Neural cell (in vitro differentiated cells): Measurements from ENCODE around the gene TANGO6. TPM values are rescaled to one million over a fixed set of nuclear protein-coding genes. Genes with fewer than 3 reads are reported as not detected.

Source experiments
- H2AFZ ChIP-seq: fragments of 200-600, 300-800 bp; sonication (generic), shearing (Covaris generic); 2 replicates; pipeline ENCODE4 v1.6.0; 2014; ENCODE audit warnings: low read depth, mild to moderate bottlenecking, antibody characterized with exemption, low read length, moderate library complexity
- H3F3A ChIP-seq: fragments of 200-600 bp; shearing (Covaris generic); 2 replicates; pipeline ENCODE4 v1.6.1; 2016; ENCODE audit warnings: mild to moderate bottlenecking, moderate library complexity, mixed read lengths, antibody characterized with exemption, low read length; ENCODE audit not compliant: insufficient read depth, poor library complexity, severe bottlenecking
- H3K27ac ChIP-seq: fragments of 200-600, 300-800 bp; sonication (generic), shearing (Covaris generic); 2 replicates; pipeline ENCODE4 v1.5.1; 2014; ENCODE audit warnings: mild to moderate bottlenecking, low read length, moderate library complexity
- H3K27me3 ChIP-seq: fragments of 300-800, 200-600 bp; sonication (generic), shearing (Covaris generic); 2 replicates; pipeline ENCODE4 v1.6.0; 2014; ENCODE audit warnings: mild to moderate bottlenecking, low read depth, low read length, moderate library complexity; ENCODE audit not compliant: insufficient read depth
- H3K36me3 ChIP-seq: fragments of 300-800, 200-600 bp; sonication (generic), shearing (Covaris generic); 2 replicates; pipeline ENCODE4 v1.5.1; 2014; ENCODE audit warnings: mild to moderate bottlenecking, antibody characterized with exemption, low read length, moderate library complexity; ENCODE audit not compliant: insufficient read depth
- H3K4me2 ChIP-seq: fragments of 300-800, 200-600 bp; sonication (generic), shearing (Covaris generic); 2 replicates; pipeline ENCODE4 v1.6.0; 2014; ENCODE audit warnings: mild to moderate bottlenecking, low read length
- H3K4me3 ChIP-seq: fragments of 300-800, 200-600 bp; sonication (generic), shearing (Covaris generic); 2 replicates; pipeline ENCODE4 v1.5.1; 2014; ENCODE audit warnings: mild to moderate bottlenecking, low read length, moderate library complexity
- H3K79me2 ChIP-seq: fragments of 200-600 bp; shearing (Covaris generic); replicated peaks from 2 replicates; pipeline ENCODE4 v1.6.0; 2014; ENCODE audit warnings: mild to moderate bottlenecking, low read length, moderate library complexity; ENCODE audit not compliant: insufficient read depth
- H3K9ac ChIP-seq: fragments of 300-800, 200-600 bp; sonication (generic), shearing (Covaris generic); 2 replicates; pipeline ENCODE4 v1.6.1; 2016; ENCODE audit warnings: mild to moderate bottlenecking, low read length, mixed read lengths
- H3K9me2 ChIP-seq: fragments of 200-600 bp; shearing (Covaris generic); 2 replicates; pipeline ENCODE4 v1.6.1; 2016; ENCODE audit warnings: mild to moderate bottlenecking, low read length, mixed read lengths; ENCODE audit not compliant: insufficient read depth
- H3K9me3 ChIP-seq: fragments of 200-600, 300-800 bp; sonication (generic), shearing (Covaris generic); 2 replicates; pipeline ENCODE4 v1.6.1; 2016; ENCODE audit warnings: mild to moderate bottlenecking, mixed run types, low read length, moderate library complexity, mixed read lengths
- H4K20me1 ChIP-seq: fragments of 200-600 bp; shearing (Covaris generic); 2 replicates; pipeline ENCODE4 v1.6.1; 2016; ENCODE audit warnings: mild to moderate bottlenecking, mixed run types; ENCODE audit not compliant: insufficient read depth
- CTCF ChIP-seq: fragments of 450-650 bp; IDR thresholded peaks from 2 replicates; pipeline ENCODE4 v1.5.1; 2014; ENCODE audit warnings: antibody characterized with exemption, mild to moderate bottlenecking, moderate library complexity; ENCODE audit not compliant: poor library complexity, severe bottlenecking
- EP300 ChIP-seq: fragments of 450-650 bp; conservative IDR thresholded peaks from 2 replicates; pipeline ENCODE4 v1.6.1; 2014; ENCODE audit warnings: antibody characterized with exemption, mild to moderate bottlenecking, moderate library complexity; ENCODE audit not compliant: poor library complexity, severe bottlenecking
- EZH2 ChIP-seq: fragments of 200-600, 300-800 bp; shearing (Covaris generic), sonication (generic); IDR thresholded peaks from 2 replicates; pipeline ENCODE4 v1.6.1; 2014; ENCODE audit warnings: antibody characterized with exemption, low read length, borderline replicate concordance, mild to moderate bottlenecking; ENCODE audit not compliant: insufficient read depth, poor library complexity, severe bottlenecking
- MXI1 ChIP-seq: fragments of 450-650 bp; conservative IDR thresholded peaks from 2 replicates; pipeline ENCODE4 v1.6.1; 2014; ENCODE audit warnings: antibody characterized with exemption, mild to moderate bottlenecking; ENCODE audit not compliant: poor library complexity, severe bottlenecking
- POLR2AphosphoS5 ChIP-seq: IDR thresholded peaks from 2 replicates; pipeline ENCODE4 v1.6.1; 2012
- RAD21 ChIP-seq: fragments of 450-650 bp; conservative IDR thresholded peaks from 2 replicates; pipeline ENCODE4 v1.6.1; 2014; ENCODE audit warnings: antibody characterized with exemption, mild to moderate bottlenecking, moderate library complexity
- REST ChIP-seq: IDR thresholded peaks from 2 replicates; pipeline ENCODE4 v1.6.1; 2012; ENCODE audit warnings: borderline replicate concordance
- SMC3 ChIP-seq: fragments of 450-650 bp; conservative IDR thresholded peaks from 2 replicates; pipeline ENCODE4 v1.6.1; 2014; ENCODE audit warnings: antibody characterized with exemption, mild to moderate bottlenecking, moderate library complexity; ENCODE audit not compliant: poor library complexity
- TAF1 ChIP-seq: IDR thresholded peaks from 2 replicates; pipeline ENCODE4 v1.6.1; 2012; ENCODE audit warnings: low read depth
- polyA plus RNA-seq: library from polyadenylated mRNA; depleted of rRNA; stranded (reverse); fragments of >200 nt; gene quantifications from 2 replicates; pipeline ENCODE4 v1.2.3, GENCODE V29; 2014

TANGO6 gene
- polyA plus RNA-seq, 1 donor from 2014 or later = 9.5 TPM

- no peak overlapping the region for H3K9ac ChIP-seq
- no peak overlapping the region for H3K4me2 ChIP-seq
- TF ChIP-seq POLR2AphosphoS5 (no peak), REST (no peak), EP300 (no peak), EZH2 (no peak), SMC3 (no peak), RAD21 (no peak), TAF1 (no peak), MXI1 (no peak)
- no peak overlapping the region for H3K4me3 ChIP-seq
- H4K20me1 ChIP-seq = no peaks in the 10 kb centered on the region
- H2AFZ ChIP-seq = no peak overlapping the region
- no peaks in the 10 kb centered on the region for H3K36me3 ChIP-seq
- no peak overlapping the region for H3K27ac ChIP-seq
- H3K9me2 ChIP-seq = no peaks in the 10 kb centered on the region
- no peaks in the 10 kb centered on the region for H3F3A ChIP-seq
- H3K79me2 ChIP-seq = no peaks in the 10 kb centered on the region
- no peaks in the 10 kb centered on the region for H3K27me3 ChIP-seq
- no peaks in the 10 kb centered on the region for H3K9me3 ChIP-seq
These were observed 142.5 kb downstream of the TANGO6 start for GRCh38 chr16:68985855-68986254.

- no peak overlapping the region for H2AFZ ChIP-seq
- no peaks in the 10 kb centered on the region for H3K79me2 ChIP-seq
- no peak overlapping the region for H3K4me2 ChIP-seq
- no peak overlapping the region for H3K4me3 ChIP-seq
- no peak overlapping the region for H3K27ac ChIP-seq
- H3K9me3 ChIP-seq = no peaks in the 10 kb centered on the region
- H3F3A ChIP-seq = no peaks in the 10 kb centered on the region
- no peak for TF ChIP-seq RAD21
- no peak for TF ChIP-seq SMC3
- no peak for TF ChIP-seq EP300
- no peak for TF ChIP-seq MXI1
- TF ChIP-seq TAF1 = no peak
- TF ChIP-seq CTCF = no peak
- TF ChIP-seq EZH2 = no peak
- TF ChIP-seq REST = no peak
- no peak for TF ChIP-seq POLR2AphosphoS5
- no peaks in the 10 kb centered on the region for H4K20me1 ChIP-seq
- H3K36me3 ChIP-seq = no peaks in the 10 kb centered on the region
- no peaks in the 10 kb centered on the region for H3K27me3 ChIP-seq
- H3K9me2 ChIP-seq = no peaks in the 10 kb centered on the region
- H3K9ac ChIP-seq = no peak overlapping the region
These were observed 144.6 kb downstream of the TANGO6 start for GRCh38 chr16:68987734-68988457.
